NT2/D1 (cell line): ENCODE data around the gene UGT3A2.

ENCODE experiments used
- DNase-seq: peaks from one replicate; pipeline ENCODE4 v3.0.0-alpha.2; 2011; ENCODE audit warnings: low read depth, low spot score
- H3K27me3 ChIP-seq: 2 replicates; pipeline ENCODE4 v1.6.0; 2011; ENCODE audit warnings: mild to moderate bottlenecking; ENCODE audit not compliant: insufficient read length, insufficient read depth
- H3K36me3 ChIP-seq: 2 replicates; pipeline ENCODE4 v1.6.1; 2011; ENCODE audit warnings: mild to moderate bottlenecking, low read length, mixed read lengths; ENCODE audit not compliant: insufficient read depth, insufficient read length
- H3K4me1 ChIP-seq: 2 replicates; pipeline ENCODE4 v1.5.1; 2011; ENCODE audit not compliant: insufficient read depth, insufficient read length
- H3K4me3 ChIP-seq: 2 replicates; pipeline ENCODE4 v1.5.1; 2011; ENCODE audit warnings: low read depth; ENCODE audit not compliant: insufficient read length
- H3K9ac ChIP-seq: 2 replicates; pipeline ENCODE4 v1.6.0; 2011; ENCODE audit warnings: low read depth; ENCODE audit not compliant: insufficient read length
- H3K9me3 ChIP-seq: 2 replicates; pipeline ENCODE4 v1.5.1; 2011; ENCODE audit warnings: mild to moderate bottlenecking, low read length; ENCODE audit not compliant: insufficient read depth
- SUZ12 ChIP-seq: IDR thresholded peaks from 2 replicates; pipeline ENCODE4 v1.6.1; 2011; ENCODE audit not compliant: insufficient read length, insufficient read depth; ENCODE audit errors: extremely low read depth
- YY1 ChIP-seq: IDR thresholded peaks from 2 replicates; pipeline ENCODE4 v1.6.1; 2011; ENCODE audit not compliant: insufficient read length, insufficient read depth
- ZNF274 ChIP-seq: IDR thresholded peaks from 2 replicates; pipeline ENCODE4 v1.6.1; 2011; ENCODE audit warnings: mild to moderate bottlenecking, low read depth, low read length

UGT3A2 gene

GRCh38 chr5:36079200-36079781 lies 12.6 kb upstream of the UGT3A2 start:
- Histone ChIP-seq H3K36me3 (no peaks in the 10 kb centered on the region), H3K4me1 (no peaks in the 10 kb centered on the region), H3K9ac (no peak overlapping the region), H3K27me3 (no peaks in the 10 kb centered on the region), H3K4me3 (no peak overlapping the region), H3K9me3 (no peaks in the 10 kb centered on the region)
- TF ChIP-seq ZNF274: no peak
- no peak for TF ChIP-seq SUZ12
- no peak for TF ChIP-seq YY1
- DNase-seq: no peak

- no peaks in the 10 kb centered on the region for H3K36me3 ChIP-seq
These were observed 11.7 kb upstream of the UGT3A2 start for GRCh38 chr5:36078430-36078829.

DNA sequence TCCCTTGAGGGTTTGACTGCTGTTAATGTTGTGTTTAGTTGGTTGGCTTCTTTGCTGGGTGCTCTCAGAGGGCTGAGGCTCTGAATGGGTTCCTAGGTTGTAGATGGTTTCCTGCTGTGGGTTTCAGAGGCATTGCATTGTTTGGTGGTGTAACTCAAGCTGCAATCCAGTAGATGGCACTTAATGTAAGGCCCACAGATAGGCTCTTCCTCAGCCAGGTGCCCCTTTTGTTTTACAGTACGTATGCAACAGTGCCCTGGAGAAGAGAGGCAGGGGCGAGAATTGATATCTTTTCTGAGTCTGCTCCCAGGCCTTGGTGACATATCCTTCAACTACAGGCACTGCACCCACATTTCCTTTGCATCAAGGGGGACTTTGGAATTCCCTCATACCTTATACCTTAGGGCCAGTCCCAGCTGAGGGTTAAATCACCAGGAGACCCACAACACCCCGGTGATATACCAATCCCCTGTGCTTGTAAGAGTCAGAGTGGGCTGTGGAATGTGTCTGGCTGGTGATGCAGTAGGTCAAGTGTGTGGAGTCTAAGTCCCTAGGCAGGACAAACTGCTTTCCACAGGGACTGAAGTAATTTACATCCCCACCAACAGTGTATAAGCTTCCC lies 7.0 kb upstream of the UGT3A2 start:
- Histone ChIP-seq H3K27me3 (no peaks in the 10 kb centered on the region), H3K9ac (no peak overlapping the region), H3K4me1 (no peaks in the 10 kb centered on the region), H3K9me3 (no peaks in the 10 kb centered on the region), H3K4me3 (no peak overlapping the region), H3K36me3 (no peaks in the 10 kb centered on the region)
- TF ChIP-seq SUZ12: no peak
- TF ChIP-seq ZNF274: no peak
- no peak for TF ChIP-seq YY1
- no peak for DNase-seq

More at GRCh38 chr5:36078430-36078829, 11.7 kb upstream of the UGT3A2 start:
- Histone ChIP-seq H3K27me3 (no peaks in the 10 kb centered on the region), H3K9ac (no peak overlapping the region), H3K4me3 (no peak overlapping the region), H3K9me3 (no peaks in the 10 kb centered on the region), H3K4me1 (no peaks in the 10 kb centered on the region)
- no peak for DNase-seq
- TF ChIP-seq YY1 (no peak), ZNF274 (no peak), SUZ12 (no peak)

DNA sequence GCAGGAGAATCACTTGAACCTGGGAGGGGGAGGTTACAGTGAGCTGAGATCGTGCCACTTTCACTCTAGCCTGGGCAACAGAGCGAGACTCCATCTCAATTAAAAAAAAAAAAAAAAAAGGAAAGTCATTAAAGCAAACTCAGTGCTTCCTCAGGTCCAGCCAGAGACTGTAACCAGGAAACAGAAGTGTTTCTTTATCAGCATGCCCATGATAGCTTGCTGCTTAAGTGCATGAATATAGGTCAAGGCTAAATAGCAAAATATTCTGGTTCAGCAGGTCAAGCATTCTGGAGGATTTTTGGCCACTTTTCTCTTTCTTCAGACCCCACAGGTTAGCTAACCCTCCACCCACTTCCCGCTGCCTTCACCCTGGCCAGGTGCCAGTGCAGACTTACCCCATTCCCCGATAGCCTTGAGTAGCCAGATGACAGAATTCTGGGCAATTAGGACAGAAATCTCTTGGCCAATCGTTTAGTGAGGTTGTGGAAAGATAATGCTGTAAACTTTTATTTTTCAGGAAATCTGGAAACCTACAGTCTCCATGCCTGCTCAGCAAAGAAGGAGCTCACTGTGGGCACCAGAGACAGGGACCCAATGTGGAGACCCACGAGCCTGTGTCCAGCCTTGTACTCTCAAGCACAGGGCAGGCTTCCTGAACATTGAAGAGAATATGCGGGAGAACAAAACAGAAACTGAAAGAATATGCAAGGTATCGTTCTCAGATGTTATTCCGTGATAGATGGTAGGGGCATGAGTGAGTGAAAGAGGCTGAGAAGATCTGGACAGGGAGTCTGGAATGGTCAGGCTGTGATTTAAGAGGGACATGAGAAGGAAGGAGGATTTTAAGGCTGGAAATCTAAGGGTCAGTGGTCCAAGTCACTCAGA lies 4.2 kb upstream of the UGT3A2 start:
- TF ChIP-seq ZNF274: no peak
- no peak overlapping the region for H3K4me3 ChIP-seq
- H3K9ac ChIP-seq: no peak overlapping the region
- DNase-seq: no peak
- no peaks in the 10 kb centered on the region for H3K4me1 ChIP-seq
- no peaks in the 10 kb centered on the region for H3K9me3 ChIP-seq
- no peaks in the 10 kb centered on the region for H3K36me3 ChIP-seq
- H3K27me3 ChIP-seq: no peaks in the 10 kb centered on the region

DNA sequence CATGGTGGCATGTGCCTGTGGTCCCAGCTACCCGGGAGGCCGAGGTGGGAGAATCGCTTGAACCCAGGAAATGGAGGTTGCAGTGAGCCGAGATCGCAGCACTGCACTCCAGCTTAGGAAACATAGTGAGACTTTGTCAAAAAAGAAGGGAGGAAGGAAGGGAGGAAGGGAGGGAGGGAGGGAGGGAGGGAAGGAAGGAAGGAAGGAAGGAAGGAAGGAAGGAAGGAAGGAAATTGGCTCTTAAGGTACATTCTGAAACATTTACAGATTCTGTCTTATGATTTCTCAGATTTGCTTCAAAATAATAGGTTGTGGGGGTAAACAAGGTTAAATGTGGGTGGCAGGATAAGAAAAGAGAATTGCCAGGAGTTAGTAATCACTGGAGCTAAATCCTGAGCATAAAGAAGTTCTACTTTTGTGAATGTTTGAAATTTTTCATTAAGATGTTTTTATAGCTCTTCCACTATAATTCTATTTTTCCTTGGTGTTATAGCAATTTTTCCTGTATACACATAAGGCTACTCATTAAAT lies 2.1 kb upstream of the UGT3A2 start:
- Histone ChIP-seq H3K9ac (no peak overlapping the region), H3K36me3 (no peaks in the 10 kb centered on the region), H3K4me1 (no peaks in the 10 kb centered on the region), H3K4me3 (no peak overlapping the region), H3K9me3 (no peaks in the 10 kb centered on the region), H3K27me3 (no peaks in the 10 kb centered on the region)
- DNase-seq: no peak
- TF ChIP-seq YY1: no peak
- TF ChIP-seq SUZ12: no peak
- TF ChIP-seq ZNF274: no peak

GRCh38 chr5:36066001-36066539 lies 612 bp downstream of the UGT3A2 start:
- Histone ChIP-seq H3K9me3 (no peaks in the 10 kb centered on the region), H3K4me3 (peak overlapping the region; percentile 60), H3K36me3 (no peaks in the 10 kb centered on the region), H3K9ac (peak overlapping the region; percentile 76), H3K27me3 (no peaks in the 10 kb centered on the region), H3K4me1 (no peaks in the 10 kb centered on the region)
- TF ChIP-seq YY1: no peak
- no peak for TF ChIP-seq SUZ12
- no peak for TF ChIP-seq ZNF274
- no peak for DNase-seq

- H3K4me3 ChIP-seq: no peak overlapping the region
- no peak overlapping the region for H3K9ac ChIP-seq
- no peak for TF ChIP-seq ZNF274
- no peak for TF ChIP-seq SUZ12
- TF ChIP-seq YY1: no peak
- H3K9me3 ChIP-seq: no peaks in the 10 kb centered on the region
- no peaks in the 10 kb centered on the region for H3K27me3 ChIP-seq
- no peaks in the 10 kb centered on the region for H3K4me1 ChIP-seq
- no peaks in the 10 kb centered on the region for H3K36me3 ChIP-seq
- DNase-seq: no peak
These were observed 6.2 kb downstream of the UGT3A2 start for GRCh38 chr5:36060420-36060887.
